ENCODE results near the gene FXYD3. TPM values are rescaled to one million over a fixed set of nuclear protein-coding genes. Genes with fewer than 3 reads are reported as not detected.
"Not testable (repeated sequence)": the region's sequence is repeated elsewhere in the genome, so short reads cannot be mapped to it uniquely, and the experiment has no call there.

The FXYD3 gene
- total RNA-seq, 1 donor from 2014 or later: not detected

DNA sequence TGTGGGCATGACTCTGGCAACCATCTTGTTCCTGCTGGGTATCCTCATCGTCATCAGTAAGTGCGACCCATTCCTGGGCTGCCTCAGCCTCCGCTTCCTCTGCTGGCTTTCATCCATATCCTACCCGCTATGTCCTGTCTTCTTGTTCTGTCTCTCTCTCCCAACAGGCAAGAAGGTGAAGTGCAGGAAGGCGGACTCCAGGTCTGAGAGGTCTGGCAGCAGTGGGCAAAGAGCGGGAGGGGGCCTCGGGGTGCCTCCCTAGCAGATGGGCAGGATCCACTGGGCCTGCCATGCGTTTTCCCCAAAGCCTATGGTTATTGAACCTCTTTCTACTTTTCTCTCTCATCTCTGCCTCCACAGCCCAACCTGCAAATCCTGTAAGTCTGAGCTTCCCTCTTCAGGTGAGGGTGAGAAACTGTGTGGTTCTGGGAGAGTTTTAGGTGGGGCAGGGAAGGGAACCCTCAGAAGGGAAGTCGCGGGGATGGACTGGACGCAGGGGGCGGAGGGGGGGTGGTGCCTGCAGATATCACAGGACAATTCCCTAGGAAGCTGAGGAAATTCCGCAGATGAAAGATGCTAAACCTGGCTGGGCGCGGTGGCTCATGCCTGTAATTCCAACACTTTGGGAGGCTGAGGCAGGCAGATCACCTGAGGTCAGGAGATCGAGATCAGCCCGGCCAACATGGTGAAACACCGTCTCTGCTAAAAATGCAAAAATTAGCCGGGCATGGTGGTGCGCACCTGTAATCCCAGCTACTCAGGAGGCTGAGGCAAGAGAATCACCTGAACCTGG, 35.8 kb downstream of the FXYD3 start:
- H3K4me3 Mint-ChIP-seq (ENCODE audit: unreplicated experiment): no peak overlapping the region
- TF ChIP-seq, protein P1, sequence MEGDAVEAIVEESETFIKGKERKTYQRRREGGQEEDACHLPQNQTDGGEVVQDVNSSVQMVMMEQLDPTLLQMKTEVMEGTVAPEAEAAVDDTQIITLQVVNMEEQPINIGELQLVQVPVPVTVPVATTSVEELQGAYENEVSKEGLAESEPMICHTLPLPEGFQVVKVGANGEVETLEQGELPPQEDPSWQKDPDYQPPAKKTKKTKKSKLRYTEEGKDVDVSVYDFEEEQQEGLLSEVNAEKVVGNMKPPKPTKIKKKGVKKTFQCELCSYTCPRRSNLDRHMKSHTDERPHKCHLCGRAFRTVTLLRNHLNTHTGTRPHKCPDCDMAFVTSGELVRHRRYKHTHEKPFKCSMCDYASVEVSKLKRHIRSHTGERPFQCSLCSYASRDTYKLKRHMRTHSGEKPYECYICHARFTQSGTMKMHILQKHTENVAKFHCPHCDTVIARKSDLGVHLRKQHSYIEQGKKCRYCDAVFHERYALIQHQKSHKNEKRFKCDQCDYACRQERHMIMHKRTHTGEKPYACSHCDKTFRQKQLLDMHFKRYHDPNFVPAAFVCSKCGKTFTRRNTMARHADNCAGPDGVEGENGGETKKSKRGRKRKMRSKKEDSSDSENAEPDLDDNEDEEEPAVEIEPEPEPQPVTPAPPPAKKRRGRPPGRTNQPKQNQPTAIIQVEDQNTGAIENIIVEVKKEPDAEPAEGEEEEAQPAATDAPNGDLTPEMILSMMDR (IDR thresholded peaks at IDR 0.05; ENCODE audit: partially characterized antibody, unreplicated experiment): no peak
- DNase-seq: no peak
- peaks cover 2% of the 10 kb centered on the region for H3K9me3 Mint-ChIP-seq (ENCODE audit: unreplicated experiment)
- H3K4me1 Mint-ChIP-seq (ENCODE audit: low read depth, unreplicated experiment): peaks cover 6% of the 10 kb centered on the region
- peaks cover 19% of the 10 kb centered on the region for H3K27me3 Mint-ChIP-seq (ENCODE audit: unreplicated experiment)
- H3K36me3 Mint-ChIP-seq (ENCODE audit: unreplicated experiment): no peaks in the 10 kb centered on the region
- no peak overlapping the region for H3K27ac Mint-ChIP-seq (ENCODE audit: unreplicated experiment)

DNA sequence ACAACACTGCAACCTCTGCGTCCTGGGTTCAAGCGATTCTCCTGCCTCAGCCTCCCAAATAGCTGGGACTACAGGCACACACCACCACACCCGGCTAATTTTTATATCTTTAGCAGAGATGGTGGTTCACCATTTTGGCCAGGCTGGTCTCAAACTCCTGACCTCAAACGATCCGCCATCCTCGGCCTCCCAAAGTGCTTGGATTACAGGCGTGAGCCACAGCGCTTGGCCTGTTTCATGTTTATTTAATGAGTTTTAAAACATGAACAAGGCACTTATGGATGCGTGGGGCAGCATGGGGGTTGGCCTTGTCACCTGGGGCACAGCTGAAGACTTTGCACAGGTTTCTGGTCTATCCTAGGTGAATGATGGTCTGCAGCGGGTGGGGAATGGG, 37.5 kb downstream of the FXYD3 start:
- Mint-ChIP-seq H3K4me3 (ENCODE audit: unreplicated experiment) (peak overlapping the region; percentile 67), H3K27me3 (ENCODE audit: unreplicated experiment) (peaks cover 19% of the 10 kb centered on the region)
- DNase-seq; H3K4me1 Mint-ChIP-seq (ENCODE audit: low read depth, unreplicated experiment); H3K27ac Mint-ChIP-seq (ENCODE audit: unreplicated experiment); H3K36me3 Mint-ChIP-seq (ENCODE audit: unreplicated experiment); H3K9me3 Mint-ChIP-seq (ENCODE audit: unreplicated experiment): not testable (repeated sequence)

DNA sequence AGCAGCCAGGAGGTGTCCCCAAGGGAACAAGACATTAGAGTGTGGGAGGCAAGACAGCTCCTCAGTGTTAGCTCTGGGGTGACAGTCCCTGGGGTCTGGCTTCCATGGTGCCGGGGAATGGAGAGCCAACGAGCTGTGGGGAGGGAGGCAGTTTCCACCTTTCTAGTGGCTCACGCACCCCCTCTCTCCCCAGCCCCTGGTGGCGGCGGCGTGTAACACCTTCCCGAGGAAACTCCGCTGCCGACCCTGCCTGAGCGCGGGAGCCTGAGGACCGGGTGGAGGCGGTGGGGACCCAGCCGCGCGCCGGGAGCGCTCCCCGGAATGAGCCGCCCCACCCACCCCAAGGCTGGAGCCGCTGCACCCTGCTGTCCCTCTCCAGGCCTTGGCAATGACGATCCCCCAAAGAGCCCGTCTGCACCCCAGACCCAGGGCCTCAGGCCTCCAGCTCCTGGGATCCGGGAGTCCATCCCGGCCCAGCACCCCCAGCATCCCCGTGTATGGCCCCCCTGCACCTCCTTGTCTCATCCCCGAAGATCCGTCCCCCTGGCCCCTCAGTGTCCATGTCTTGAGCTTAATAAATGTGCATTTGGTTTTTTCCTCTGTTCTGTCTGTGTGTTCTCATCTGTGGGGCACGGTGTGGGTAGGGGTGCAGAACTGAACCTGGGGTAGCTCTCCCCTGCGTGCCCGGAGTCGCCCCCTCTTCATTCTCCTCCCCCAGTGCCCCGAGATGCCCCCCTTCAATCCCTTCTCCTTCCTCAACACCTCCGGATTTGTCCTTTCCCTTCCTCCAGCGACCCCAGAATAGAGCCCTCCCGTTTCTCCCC, 38.3 kb downstream of the FXYD3 start:
- Mint-ChIP-seq H3K4me1 (ENCODE audit: low read depth, unreplicated experiment) (peaks cover 6% of the 10 kb centered on the region), H3K27ac (ENCODE audit: unreplicated experiment) (no peak overlapping the region), H3K9me3 (ENCODE audit: unreplicated experiment) (peaks cover 2% of the 10 kb centered on the region), H3K27me3 (ENCODE audit: unreplicated experiment) (peaks cover 19% of the 10 kb centered on the region), H3K36me3 (ENCODE audit: unreplicated experiment) (no peaks in the 10 kb centered on the region), H3K4me3 (ENCODE audit: unreplicated experiment) (peak overlapping the region; percentile 83)
- DNase-seq: peak; percentile 74
- TF ChIP-seq, protein P1 (IDR thresholded peaks at IDR 0.05; ENCODE audit: partially characterized antibody, unreplicated experiment): peak; percentile 82

DNA sequence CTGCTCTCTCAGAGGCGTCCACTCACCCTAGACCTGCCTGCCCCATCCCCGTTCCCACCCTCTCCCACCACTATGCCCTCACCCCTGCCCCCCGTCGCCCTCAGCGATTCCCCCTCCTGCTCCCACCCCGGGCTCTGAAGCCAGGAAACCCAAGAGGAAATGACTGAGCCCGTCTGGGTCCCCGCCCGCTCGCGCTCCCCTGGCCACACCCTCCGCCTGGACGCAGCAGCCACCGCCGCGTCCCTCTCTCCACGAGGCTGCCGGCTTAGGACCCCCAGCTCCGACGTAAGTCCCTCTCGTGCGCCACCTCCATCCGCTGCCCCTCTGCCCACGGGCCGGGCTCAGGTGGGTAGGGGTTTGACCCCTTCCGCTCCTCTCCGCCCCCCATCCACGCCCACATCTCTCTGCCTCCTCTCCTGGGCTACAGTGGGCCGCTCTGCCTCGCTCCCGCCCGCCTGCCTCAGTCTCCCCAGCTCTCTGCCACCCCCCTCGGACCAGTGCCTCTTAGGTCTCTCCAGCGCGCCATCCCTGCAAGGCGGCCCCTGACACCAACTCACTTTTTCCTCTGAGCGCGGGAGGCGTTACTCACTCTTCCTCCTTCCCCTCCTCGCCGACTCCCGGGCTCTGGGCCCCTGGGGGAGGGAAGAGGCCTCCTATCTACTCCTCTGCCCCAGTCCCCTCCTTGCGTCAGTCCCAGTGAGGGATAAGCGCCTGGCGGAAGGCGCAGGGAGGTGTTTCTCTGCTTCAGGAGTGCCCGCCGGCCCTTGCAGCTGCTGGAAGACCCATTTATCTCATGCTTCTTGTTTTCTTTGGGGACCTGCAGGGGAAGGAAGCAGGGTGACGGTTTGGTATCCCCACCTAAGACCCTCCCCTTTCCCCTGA, 39.1 kb downstream of the FXYD3 start, which contains the start of gene FXYD5:
TSS of gene FXYD5 (plus strand) at position 211 of the 882 bp plus-strand sequence. CDS start 816 bp downstream, outside the sequence.
- H3K9me3 Mint-ChIP-seq (ENCODE audit: unreplicated experiment): peaks cover 2% of the 10 kb centered on the region
- H3K27me3 Mint-ChIP-seq (ENCODE audit: unreplicated experiment): peaks cover 19% of the 10 kb centered on the region
- no peaks in the 10 kb centered on the region for H3K36me3 Mint-ChIP-seq (ENCODE audit: unreplicated experiment)
- peak; percentile 55 for DNase-seq
- H3K27ac Mint-ChIP-seq (ENCODE audit: unreplicated experiment): no peak within 1 kb of the TSS
- peak within 1 kb of the TSS; percentile 83 for H3K4me3 Mint-ChIP-seq (ENCODE audit: unreplicated experiment)
- H3K4me1 Mint-ChIP-seq (ENCODE audit: low read depth, unreplicated experiment): peaks cover 6% of the 10 kb centered on the region
- TF ChIP-seq, protein P1 (IDR thresholded peaks at IDR 0.05; ENCODE audit: partially characterized antibody, unreplicated experiment): peak; percentile 12

DNA sequence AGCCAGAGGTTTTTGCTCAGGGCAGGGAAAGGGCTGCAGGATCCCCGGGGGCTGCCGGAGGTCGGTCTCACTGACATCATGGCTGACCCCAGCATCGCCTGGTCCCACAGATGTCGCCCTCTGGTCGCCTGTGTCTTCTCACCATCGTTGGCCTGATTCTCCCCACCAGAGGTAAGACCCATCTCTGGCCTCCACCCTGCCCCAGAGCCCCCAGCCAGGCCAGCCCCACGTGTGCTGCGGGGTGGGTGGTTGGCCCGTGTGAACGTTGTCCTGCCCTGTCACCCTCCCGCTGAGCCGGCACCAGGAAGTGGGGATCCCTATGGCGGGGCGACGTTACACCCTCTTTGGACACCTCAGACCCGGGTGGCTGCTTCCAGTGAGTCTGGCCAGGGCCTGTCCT, 39.8 kb downstream of the FXYD3 start:
- Mint-ChIP-seq H3K27me3 (ENCODE audit: unreplicated experiment) (peaks cover 19% of the 10 kb centered on the region), H3K4me3 (ENCODE audit: unreplicated experiment) (peak overlapping the region; percentile 83), H3K4me1 (ENCODE audit: low read depth, unreplicated experiment) (peaks cover 5% of the 10 kb centered on the region), H3K9me3 (ENCODE audit: unreplicated experiment) (peaks cover 2% of the 10 kb centered on the region), H3K27ac (ENCODE audit: unreplicated experiment) (no peak overlapping the region), H3K36me3 (ENCODE audit: unreplicated experiment) (no peaks in the 10 kb centered on the region)
- peak; percentile 47 for DNase-seq
- TF ChIP-seq, protein P1 (IDR thresholded peaks at IDR 0.05; ENCODE audit: partially characterized antibody, unreplicated experiment): no peak
